ENCODE data around the gene ZP4. TPM values are rescaled to one million over a fixed set of nuclear protein-coding genes. Genes with fewer than 3 reads are reported as not detected.
"Not testable (repeated sequence)": the region's sequence is repeated elsewhere in the genome, so short reads cannot be mapped to it uniquely, and the experiment has no call there.

The ZP4 gene
- total and polyA plus RNA-seq, 10 donors: not detected

DNA sequence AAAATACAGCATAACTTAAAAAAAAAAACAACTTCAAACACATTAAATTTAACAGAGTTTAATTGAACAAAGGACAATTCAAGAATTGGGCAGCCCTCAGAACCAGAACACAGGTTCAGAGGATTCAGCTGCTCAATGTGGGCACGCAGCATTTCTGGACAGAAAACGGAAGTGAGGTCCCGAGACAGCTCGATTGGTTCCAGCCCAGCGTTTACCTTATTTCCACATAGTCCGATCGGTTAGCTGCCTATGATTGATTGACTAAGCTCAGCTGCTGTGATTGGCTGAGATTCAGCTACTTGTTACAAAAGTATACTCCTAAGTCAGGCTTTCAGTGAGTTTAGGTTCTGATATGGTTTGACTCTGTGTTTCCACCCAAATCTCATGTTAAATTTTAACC lies 33.3 kb downstream of the ZP4 start:
- no peaks in the 10 kb centered on the region for H3K36me3 ChIP-seq
- H3K4me3 ChIP-seq: no peak overlapping the region
- 89 to 95% (median 93%) methylated on average over 7 of the region's 7 CpGs for WGBS, 5 donors
- no peak for DNase-seq
- intact Hi-C loops (cut with DNase I; ENCODE audit: low total_unique reads): no loop called here
- no peaks in the 10 kb centered on the region for H3K4me1 ChIP-seq
- TF ChIP-seq POLR2AphosphoS5 (IDR thresholded peaks at IDR 0.05) (no peak), POLR2A (IDR thresholded peaks at IDR 0.05) (no peak)
- TF ChIP-seq, protein P1, sequence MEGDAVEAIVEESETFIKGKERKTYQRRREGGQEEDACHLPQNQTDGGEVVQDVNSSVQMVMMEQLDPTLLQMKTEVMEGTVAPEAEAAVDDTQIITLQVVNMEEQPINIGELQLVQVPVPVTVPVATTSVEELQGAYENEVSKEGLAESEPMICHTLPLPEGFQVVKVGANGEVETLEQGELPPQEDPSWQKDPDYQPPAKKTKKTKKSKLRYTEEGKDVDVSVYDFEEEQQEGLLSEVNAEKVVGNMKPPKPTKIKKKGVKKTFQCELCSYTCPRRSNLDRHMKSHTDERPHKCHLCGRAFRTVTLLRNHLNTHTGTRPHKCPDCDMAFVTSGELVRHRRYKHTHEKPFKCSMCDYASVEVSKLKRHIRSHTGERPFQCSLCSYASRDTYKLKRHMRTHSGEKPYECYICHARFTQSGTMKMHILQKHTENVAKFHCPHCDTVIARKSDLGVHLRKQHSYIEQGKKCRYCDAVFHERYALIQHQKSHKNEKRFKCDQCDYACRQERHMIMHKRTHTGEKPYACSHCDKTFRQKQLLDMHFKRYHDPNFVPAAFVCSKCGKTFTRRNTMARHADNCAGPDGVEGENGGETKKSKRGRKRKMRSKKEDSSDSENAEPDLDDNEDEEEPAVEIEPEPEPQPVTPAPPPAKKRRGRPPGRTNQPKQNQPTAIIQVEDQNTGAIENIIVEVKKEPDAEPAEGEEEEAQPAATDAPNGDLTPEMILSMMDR (IDR thresholded peaks at IDR 0.05 in 8 of 11, conservative IDR thresholded peaks at IDR 0.05 in 3 of 11): no peak
- H3K27ac ChIP-seq: no peak overlapping the region
- H3K9me3 ChIP-seq: no peaks in the 10 kb centered on the region
- H3K27me3 ChIP-seq (replicated peaks in 1 of 7): no peaks in the 10 kb centered on the region

DNA sequence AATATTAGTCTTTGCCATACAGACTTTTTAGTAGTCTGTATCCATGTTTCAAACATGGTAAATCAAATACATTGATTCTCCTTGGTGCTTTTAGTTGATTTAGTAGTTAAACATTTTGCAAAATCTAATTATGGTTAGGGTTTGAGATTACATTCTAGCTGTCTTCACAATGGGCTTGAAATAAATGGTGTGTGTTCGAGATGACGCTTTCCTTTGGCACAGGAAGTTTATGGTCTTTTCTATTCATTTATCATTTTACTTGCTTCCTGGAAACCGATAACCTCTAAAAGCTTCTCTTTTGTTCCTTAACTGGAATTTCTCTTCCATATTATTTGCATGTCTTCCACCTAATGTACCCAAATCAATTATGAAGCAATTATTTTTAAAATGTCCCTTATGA lies 38.4 kb downstream of the ZP4 start:
- 17 to 49% (median 37%) methylated on average over 3 of the region's 3 CpGs for WGBS, 5 donors
- no peaks in the 10 kb centered on the region for H3K9me3 ChIP-seq
- no peak for DNase-seq
- TF ChIP-seq POLR2AphosphoS5 (IDR thresholded peaks at IDR 0.05) (no peak), POLR2A (IDR thresholded peaks at IDR 0.05) (no peak)
- TF ChIP-seq, protein P1 (IDR thresholded peaks at IDR 0.05 in 8 of 11, conservative IDR thresholded peaks at IDR 0.05 in 3 of 11): no peak
- no peaks in the 10 kb centered on the region for H3K27me3 ChIP-seq (replicated peaks in 1 of 7)
- intact Hi-C loops (cut with DNase I; ENCODE audit: low total_unique reads): no loop called here
- no peaks in the 10 kb centered on the region for H3K36me3 ChIP-seq
- no peak overlapping the region for H3K4me3 ChIP-seq
- H3K27ac ChIP-seq: no peak overlapping the region
- no peaks in the 10 kb centered on the region for H3K4me1 ChIP-seq

DNA sequence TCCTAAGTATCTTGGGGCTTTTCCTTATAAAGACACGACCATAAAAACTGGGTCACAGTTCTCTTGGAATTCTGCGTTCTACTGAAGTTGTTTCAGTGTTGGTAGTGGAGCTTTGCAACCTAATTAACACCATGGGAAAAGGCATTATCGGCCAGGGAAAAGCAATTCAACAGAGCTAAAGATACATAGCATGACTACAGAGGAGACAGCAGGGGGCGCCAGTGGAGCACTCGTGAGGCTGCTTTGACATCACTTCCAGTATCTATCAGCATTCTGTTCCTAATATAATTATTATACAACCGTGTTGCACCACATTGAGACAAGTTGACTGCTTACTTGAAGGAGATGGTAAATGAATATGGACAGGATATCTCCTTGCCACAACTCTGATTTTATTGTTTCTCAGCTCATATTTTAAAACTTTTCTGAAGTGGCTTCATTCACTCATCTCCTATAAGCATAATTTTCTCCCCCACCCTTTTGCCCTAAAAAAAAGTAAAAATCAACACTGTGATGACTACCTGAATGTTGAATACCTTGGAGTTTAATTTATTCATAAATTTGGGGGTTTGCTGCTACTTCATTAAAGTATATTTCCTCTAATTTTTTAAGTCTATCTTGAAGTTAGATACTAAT lies 39.4 kb downstream of the ZP4 start:
- Histone ChIP-seq H3K4me3 (no peak overlapping the region), H3K4me1 (no peaks in the 10 kb centered on the region), H3K36me3 (no peaks in the 10 kb centered on the region), H3K9me3 (no peaks in the 10 kb centered on the region), H3K27ac (no peak overlapping the region), H3K27me3 (replicated peaks in 1 of 7) (no peaks in the 10 kb centered on the region)
- DNase-seq: no peak
- WGBS, 5 donors: 23 to 29% (median 27%) methylated on average over 6 of the region's 6 CpGs
- intact Hi-C loops (cut with DNase I; ENCODE audit: low total_unique reads): no loop called here
- TF ChIP-seq, protein P1 (IDR thresholded peaks at IDR 0.05 in 8 of 11, conservative IDR thresholded peaks at IDR 0.05 in 3 of 11): peak in 5 of 11 experiments; percentile 13 to 33 (median 26)
- no peak for TF ChIP-seq POLR2A (IDR thresholded peaks at IDR 0.05)

DNA sequence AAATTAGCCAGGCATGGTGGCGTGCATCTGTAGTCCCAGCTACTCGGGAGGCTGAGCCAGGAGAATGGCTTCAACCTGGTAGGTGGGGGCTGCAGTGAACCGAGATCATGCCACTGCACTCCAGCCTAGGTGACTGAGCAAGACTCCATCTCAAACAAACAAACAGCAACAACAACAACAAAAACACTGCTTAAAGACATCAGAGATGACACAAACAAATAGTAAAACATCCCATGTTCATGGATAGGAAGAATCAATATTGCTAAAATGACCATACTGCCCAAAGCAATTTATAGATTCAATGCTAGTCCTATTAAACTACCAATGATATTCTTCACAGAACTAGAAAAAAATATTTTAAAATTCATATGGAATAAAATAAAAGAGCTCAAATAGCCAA lies 47.2 kb downstream of the ZP4 start:
- H3K36me3 ChIP-seq; H3K27ac ChIP-seq; DNase-seq; H3K4me1 ChIP-seq; H3K27me3 ChIP-seq (replicated peaks in 1 of 7); H3K4me3 ChIP-seq; intact Hi-C loops (cut with DNase I; ENCODE audit: low total_unique reads): not testable (repeated sequence)
- H3K9me3 ChIP-seq: peaks cover 0 to 25% (median 0%) of the 10 kb centered on the region in 8 donors
- 77 to 98% (median 84%) methylated on average over 3 of the region's 3 CpGs for WGBS, 5 donors

DNA sequence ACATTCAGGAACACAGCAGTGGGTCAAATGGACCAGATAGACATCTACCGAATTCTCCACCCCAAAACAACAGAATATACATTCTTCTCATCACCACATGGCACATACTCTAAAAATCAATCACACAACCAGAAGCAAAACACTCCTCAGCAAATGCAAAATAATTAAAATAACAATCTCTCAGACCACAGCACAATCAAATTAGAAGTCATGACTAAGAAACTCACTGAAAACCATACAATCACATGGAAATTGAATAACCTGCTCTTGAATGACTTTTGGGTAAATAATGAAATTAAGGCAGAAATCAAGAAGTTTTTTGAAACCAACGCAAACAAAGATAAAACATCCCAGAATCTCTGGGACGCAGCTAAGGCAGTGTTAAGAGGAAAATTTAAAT lies 49.2 kb downstream of the ZP4 start:
- H3K27ac ChIP-seq: no peak overlapping the region
- no peak for DNase-seq
- no peaks in the 10 kb centered on the region for H3K4me1 ChIP-seq
- no peaks in the 10 kb centered on the region for H3K27me3 ChIP-seq (replicated peaks in 1 of 7)
- intact Hi-C loops (cut with DNase I; ENCODE audit: low total_unique reads): no loop called here
- TF ChIP-seq, protein P1 (IDR thresholded peaks at IDR 0.05 in 8 of 11, conservative IDR thresholded peaks at IDR 0.05 in 3 of 11): no peak
- TF ChIP-seq POLR2A (IDR thresholded peaks at IDR 0.05) (no peak), POLR2AphosphoS5 (IDR thresholded peaks at IDR 0.05) (no peak)
- no peaks in the 10 kb centered on the region for H3K36me3 ChIP-seq
- 59 to 77% (median 71%) methylated on average over 3 of the region's 3 CpGs for WGBS, 5 donors
- H3K4me3 ChIP-seq: no peak overlapping the region
- H3K9me3 ChIP-seq: peaks cover 0 to 25% (median 0%) of the 10 kb centered on the region in 8 donors
